C4-2B (cell line): ENCODE measurements around the gene FCN1.

ENCODE experiments used
- CTCF ChIP-seq: fragments of 450-650 bp; conservative IDR thresholded peaks from 2 replicates; pipeline ENCODE4 v1.5.1; 2017; ENCODE audit warnings: mild to moderate bottlenecking
- ZFX ChIP-seq: fragments of 450-650 bp; IDR thresholded peaks from 2 replicates; pipeline ENCODE4 v1.6.1; 2017

DNA sequence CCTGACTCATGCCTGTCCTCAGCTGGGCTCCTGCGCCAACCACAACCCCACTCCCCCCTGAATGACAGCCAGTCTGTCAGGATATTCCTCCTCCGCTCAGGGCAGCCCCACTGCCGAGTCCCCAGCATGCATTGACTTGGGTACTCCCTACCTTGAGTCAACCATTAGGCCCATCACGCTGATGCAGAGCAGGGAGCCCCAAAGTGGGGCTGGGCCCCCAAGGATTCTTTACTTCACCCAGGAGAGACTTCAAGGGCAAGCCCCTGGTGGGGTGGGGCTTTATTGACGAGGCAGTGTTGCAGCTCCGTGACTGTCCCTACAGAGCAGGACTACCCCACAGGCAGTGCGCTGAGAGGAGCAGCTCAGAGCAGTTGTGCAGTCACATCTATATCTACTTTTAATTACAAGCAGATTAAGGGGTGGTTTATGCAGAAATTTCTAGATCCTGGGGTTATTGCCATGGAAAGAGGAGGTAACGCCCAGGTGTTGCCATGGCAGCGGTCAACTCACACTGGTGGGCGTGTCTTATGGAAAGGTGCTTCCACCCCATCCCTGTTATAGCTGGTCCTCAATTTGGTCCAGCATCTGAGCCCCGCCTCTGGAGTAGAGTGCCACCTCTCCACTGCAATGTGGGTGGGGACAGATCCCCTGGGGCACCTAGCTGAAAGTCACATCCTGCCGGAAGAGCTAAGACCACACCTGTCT, 32.1 kb upstream of the FCN1 start:
- TF ChIP-seq CTCF (no peak), ZFX (no peak)
